Osteoblast (primary cell): ENCODE results near the gene GSAP. TPM values are rescaled to one million over a fixed set of nuclear protein-coding genes. Genes with fewer than 3 reads are reported as not detected.

Source experiments
- DNase-seq: peaks from one replicate; pipeline ENCODE4 v3.0.0; 2011; ENCODE audit warnings: low spot score, mixed read lengths; ENCODE audit not compliant: insufficient read length; ENCODE audit errors: missing footprints
- H2AFZ ChIP-seq: 2 replicates; pipeline ENCODE4 v1.6.0; 2011; ENCODE audit warnings: mild to moderate bottlenecking, low read length
- H3K27ac ChIP-seq: 2 replicates; pipeline ENCODE4 v1.5.1; 2011; ENCODE audit warnings: mild to moderate bottlenecking, low read depth, low read length, moderate library complexity
- H3K27me3 ChIP-seq: 2 replicates; pipeline ENCODE4 v1.6.0; 2012; ENCODE audit warnings: mild to moderate bottlenecking, control low read depth, inconsistent platforms, low read length, moderate library complexity; ENCODE audit not compliant: insufficient read depth
- H3K36me3 ChIP-seq: 2 replicates; pipeline ENCODE4 v1.5.1; 2011; ENCODE audit warnings: mild to moderate bottlenecking, low read length, control low read depth, moderate library complexity; ENCODE audit not compliant: insufficient read depth
- H3K4me1 ChIP-seq: 2 replicates; pipeline ENCODE4 v1.5.1; 2011; ENCODE audit warnings: mild to moderate bottlenecking, low read length, control low read depth, moderate library complexity; ENCODE audit not compliant: insufficient read depth
- H3K4me2 ChIP-seq: 2 replicates; pipeline ENCODE4 v1.6.0; 2011; ENCODE audit warnings: mild to moderate bottlenecking, low read length; ENCODE audit not compliant: insufficient read depth
- H3K4me3 ChIP-seq: fragments of 200-600 bp; sonication (generic); 3 replicates; pipeline ENCODE4 v1.5.1; 2012; ENCODE audit warnings: mild to moderate bottlenecking, low read length, inconsistent platforms; ENCODE audit not compliant: insufficient read depth
- H3K79me2 ChIP-seq: 2 replicates; pipeline ENCODE4 v1.6.0; 2012; ENCODE audit warnings: mild to moderate bottlenecking, low read length, control low read depth, inconsistent platforms; ENCODE audit not compliant: insufficient read depth
- H3K9me3 ChIP-seq: 2 replicates; pipeline ENCODE4 v1.5.1; 2011; ENCODE audit warnings: low read depth, low read length, control low read depth
- H4K20me1 ChIP-seq: 2 replicates; pipeline ENCODE4 v1.6.0; 2012; ENCODE audit warnings: mild to moderate bottlenecking, low read length, control low read depth; ENCODE audit not compliant: insufficient read depth
- total RNA-seq: library from RNA; depleted of rRNA; stranded (reverse); fragments of >200 nt; gene quantifications from 2 replicates; pipeline ENCODE4 v1.2.3, GENCODE V29; 2012
- TF ChIP-seq, protein P1 (sequence below): IDR thresholded peaks from 2 replicates; pipeline ENCODE4 v1.5.1; 2011; ENCODE audit warnings: mild to moderate bottlenecking, low read depth, low read length, moderate library complexity; ENCODE audit errors: extremely low read depth

GSAP gene
- total RNA-seq, 1 donor = 13.0 TPM

DNA sequence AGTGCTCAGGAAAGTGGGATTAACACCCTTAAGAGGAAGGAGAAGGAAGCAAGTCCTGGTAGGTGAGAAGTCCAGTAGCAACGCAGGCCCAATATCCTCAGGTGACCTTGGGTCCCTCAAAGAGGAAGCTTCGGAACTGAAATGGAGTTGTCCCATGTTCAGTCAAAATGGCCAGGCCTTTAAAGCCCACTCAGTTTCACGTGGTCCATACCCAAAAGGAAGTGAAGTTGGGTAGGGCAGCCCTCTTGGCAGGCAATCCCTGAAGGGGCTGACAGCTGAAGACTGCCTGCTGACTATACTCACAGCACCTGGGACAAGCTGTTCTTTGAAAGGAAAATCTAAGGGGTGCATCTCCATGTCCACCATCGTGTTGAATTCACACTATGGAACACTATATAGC, 3.0 kb downstream of the GSAP start:
- H2AFZ ChIP-seq = no peak overlapping the region
- H3K4me2 ChIP-seq = no peak overlapping the region
- TF ChIP-seq, protein P1, sequence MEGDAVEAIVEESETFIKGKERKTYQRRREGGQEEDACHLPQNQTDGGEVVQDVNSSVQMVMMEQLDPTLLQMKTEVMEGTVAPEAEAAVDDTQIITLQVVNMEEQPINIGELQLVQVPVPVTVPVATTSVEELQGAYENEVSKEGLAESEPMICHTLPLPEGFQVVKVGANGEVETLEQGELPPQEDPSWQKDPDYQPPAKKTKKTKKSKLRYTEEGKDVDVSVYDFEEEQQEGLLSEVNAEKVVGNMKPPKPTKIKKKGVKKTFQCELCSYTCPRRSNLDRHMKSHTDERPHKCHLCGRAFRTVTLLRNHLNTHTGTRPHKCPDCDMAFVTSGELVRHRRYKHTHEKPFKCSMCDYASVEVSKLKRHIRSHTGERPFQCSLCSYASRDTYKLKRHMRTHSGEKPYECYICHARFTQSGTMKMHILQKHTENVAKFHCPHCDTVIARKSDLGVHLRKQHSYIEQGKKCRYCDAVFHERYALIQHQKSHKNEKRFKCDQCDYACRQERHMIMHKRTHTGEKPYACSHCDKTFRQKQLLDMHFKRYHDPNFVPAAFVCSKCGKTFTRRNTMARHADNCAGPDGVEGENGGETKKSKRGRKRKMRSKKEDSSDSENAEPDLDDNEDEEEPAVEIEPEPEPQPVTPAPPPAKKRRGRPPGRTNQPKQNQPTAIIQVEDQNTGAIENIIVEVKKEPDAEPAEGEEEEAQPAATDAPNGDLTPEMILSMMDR = no peak
- H4K20me1 ChIP-seq = no peaks in the 10 kb centered on the region
- peaks cover 39% of the 10 kb centered on the region for H3K4me1 ChIP-seq
- no peaks in the 10 kb centered on the region for H3K9me3 ChIP-seq
- H3K27ac ChIP-seq = no peak overlapping the region
- no peak overlapping the region for H3K4me3 ChIP-seq
- H3K79me2 ChIP-seq = peaks cover 9% of the 10 kb centered on the region
- H3K27me3 ChIP-seq = no peaks in the 10 kb centered on the region
- no peaks in the 10 kb centered on the region for H3K36me3 ChIP-seq
- DNase-seq = peak; percentile 56

DNA sequence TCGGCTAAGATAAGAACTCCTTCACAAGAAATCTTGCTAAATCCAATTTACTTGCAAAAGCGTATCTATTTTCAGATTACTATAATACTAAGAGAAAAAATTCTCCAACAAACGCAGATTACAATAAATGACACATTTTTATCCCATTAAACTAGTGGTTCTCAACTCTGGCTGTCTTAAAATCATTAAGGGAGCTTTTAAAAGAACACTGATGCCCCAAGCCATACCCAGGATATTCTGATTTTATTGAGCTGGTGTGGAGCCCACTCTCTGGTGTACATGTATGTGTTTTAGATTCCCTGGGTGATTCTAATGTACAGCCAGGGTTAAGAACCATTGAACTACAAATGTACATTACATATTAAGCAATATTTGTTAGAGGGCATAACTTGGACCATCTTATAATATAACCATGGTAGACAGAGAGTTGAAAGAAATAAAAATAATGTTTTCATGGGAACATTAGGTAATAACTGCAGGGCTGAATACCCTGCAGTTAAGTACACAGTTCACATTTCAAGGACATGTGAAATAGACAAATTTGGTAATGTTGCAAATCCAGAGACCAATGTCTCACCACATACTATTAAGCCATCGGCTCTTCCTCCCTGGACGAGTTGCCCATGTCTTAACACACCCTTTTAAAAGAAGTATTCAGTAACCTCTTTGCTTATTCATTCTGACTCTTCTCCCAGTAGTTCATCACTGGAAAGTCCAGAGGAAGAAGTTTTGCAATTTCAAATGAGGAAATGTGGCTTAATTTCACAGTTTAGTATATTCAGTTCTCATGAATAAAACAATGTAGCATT, 6.2 kb downstream of the GSAP start:
- Histone ChIP-seq H3K4me3 (peak overlapping the region; percentile 34), H2AFZ (no peak overlapping the region)

DNA sequence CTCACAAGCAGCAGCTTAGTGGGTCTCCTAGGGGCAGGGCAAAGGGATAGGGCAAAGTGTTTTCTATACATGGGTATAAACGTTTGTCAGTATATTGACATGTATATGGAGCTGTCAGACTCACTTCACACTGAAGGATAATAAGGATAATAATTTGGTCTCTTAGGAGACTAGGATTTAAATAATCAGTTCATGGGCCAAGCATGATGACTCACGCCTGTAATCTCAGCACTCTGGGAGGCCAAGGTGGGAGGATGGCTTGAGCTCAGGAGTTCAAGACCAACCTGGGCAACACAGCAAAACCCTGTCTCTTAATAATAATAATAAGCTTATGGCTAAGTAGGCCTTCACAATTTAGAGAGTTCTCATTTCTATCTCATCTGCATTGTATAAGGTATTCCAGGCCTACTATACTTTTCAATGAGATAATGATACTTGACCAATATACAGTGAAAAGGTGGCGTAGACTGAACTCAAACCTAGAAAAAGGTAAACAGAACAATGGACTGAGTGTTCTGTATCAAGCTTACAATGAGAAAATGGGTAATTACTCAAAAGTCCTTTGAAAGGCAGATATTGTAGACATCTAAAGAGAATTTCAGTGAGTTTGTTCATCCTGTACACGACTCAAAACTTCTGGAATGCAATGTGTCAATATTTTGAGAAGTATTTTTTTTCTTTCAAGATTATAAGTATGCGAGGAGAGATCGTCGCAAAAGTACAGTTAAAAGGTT, 7.0 kb downstream of the GSAP start:
- H3K4me1 ChIP-seq = peaks cover 33% of the 10 kb centered on the region
- peak overlapping the region; percentile 81 for H3K27ac ChIP-seq
- no peaks in the 10 kb centered on the region for H4K20me1 ChIP-seq
- no peak for DNase-seq
- H3K36me3 ChIP-seq = no peaks in the 10 kb centered on the region
- peak overlapping the region; percentile 34 for H3K4me3 ChIP-seq
- no peaks in the 10 kb centered on the region for H3K27me3 ChIP-seq
- H2AFZ ChIP-seq = no peak overlapping the region
- TF ChIP-seq, protein P1 = no peak
- peaks cover 9% of the 10 kb centered on the region for H3K79me2 ChIP-seq
- peak overlapping the region; percentile 74 for H3K4me2 ChIP-seq
- no peaks in the 10 kb centered on the region for H3K9me3 ChIP-seq

More for the DNA sequence above, 6.2 kb downstream of the GSAP start:
- Histone ChIP-seq H3K4me1 (peaks cover 32% of the 10 kb centered on the region), H3K27ac (peak overlapping the region; percentile 81), H3K4me2 (peak overlapping the region; percentile 74), H4K20me1 (no peaks in the 10 kb centered on the region), H3K36me3 (no peaks in the 10 kb centered on the region), H3K9me3 (no peaks in the 10 kb centered on the region), H3K79me2 (peaks cover 9% of the 10 kb centered on the region), H3K27me3 (no peaks in the 10 kb centered on the region)
- TF ChIP-seq, protein P1 = no peak
- DNase-seq = peak; percentile 80

DNA sequence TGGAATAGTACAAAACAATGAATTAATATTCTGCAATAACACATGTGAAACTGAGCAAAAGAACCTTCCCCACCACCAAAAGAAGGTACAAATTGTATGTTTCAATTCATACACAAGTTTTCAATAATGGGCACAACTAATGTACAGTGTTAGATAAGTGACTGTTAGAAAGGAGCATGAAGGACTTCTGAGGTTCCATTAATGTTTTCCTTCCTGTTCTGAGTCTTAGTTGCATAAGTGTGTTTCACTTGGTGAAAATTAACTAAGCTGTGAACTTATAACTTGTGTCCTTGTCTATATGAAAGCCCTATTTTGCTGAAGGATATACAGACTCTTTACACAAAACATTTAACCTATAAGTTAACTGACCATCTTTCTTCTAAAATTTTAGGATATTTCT, 8.2 kb downstream of the GSAP start:
- Histone ChIP-seq H3K4me1 (peaks cover 32% of the 10 kb centered on the region), H3K79me2 (peaks cover 2% of the 10 kb centered on the region), H3K4me3 (no peak overlapping the region), H4K20me1 (no peaks in the 10 kb centered on the region), H3K27ac (no peak overlapping the region), H2AFZ (no peak overlapping the region), H3K27me3 (no peaks in the 10 kb centered on the region), H3K4me2 (no peak overlapping the region), H3K9me3 (no peaks in the 10 kb centered on the region), H3K36me3 (no peaks in the 10 kb centered on the region)
- TF ChIP-seq, protein P1 = no peak
- no peak for DNase-seq
